Measurements from ENCODE around the gene CCR9. TPM values are rescaled to one million over a fixed set of nuclear protein-coding genes. Genes with fewer than 3 reads are reported as not detected.

The CCR9 gene
- total and polyA plus RNA-seq, 2 experiments from 2014 or later, result not detected

GRCh38 chr3:45940781-45941365 is 54.5 kb downstream of the CCR9 start:
- Mint-ChIP-seq H3K4me1 (peaks cover 17% of the 10 kb centered on the region), H3K27ac (peak overlapping the region; percentile 26; the same call in 1 of the 2 replicates), H3K27me3 (ENCODE audit: insufficient read depth, low read depth, poor library complexity) (peaks cover 4% of the 10 kb centered on the region), H3K4me3 (no peak overlapping the region), H3K36me3 (ENCODE audit: low read depth) (peaks cover 20% of the 10 kb centered on the region), H3K9me3 (no peaks in the 10 kb centered on the region; the same call in 2 of the 3 replicates)
- Histone ChIP-seq H3K9me2 (ENCODE audit: insufficient read depth) (no peaks in the 10 kb centered on the region), H3K79me2 (replicated peaks; ENCODE audit: insufficient read depth) (no peaks in the 10 kb centered on the region), H3K4me3 (no peak overlapping the region), H3K27ac (ENCODE audit: low read depth) (no peak overlapping the region), H2AFZ (no peak overlapping the region), H3K27me3 (ENCODE audit: insufficient read depth) (no peaks in the 10 kb centered on the region), H3K4me2 (no peak overlapping the region), H4K20me1 (replicated peaks; ENCODE audit: insufficient read depth) (peaks cover 11% of the 10 kb centered on the region), H3F3A (replicated peaks; ENCODE audit: low read depth) (no peaks in the 10 kb centered on the region), H3K4me1 (ENCODE audit: insufficient read depth) (no peaks in the 10 kb centered on the region), H3K36me3 (ENCODE audit: insufficient read depth) (peaks cover 2% of the 10 kb centered on the region)
- DNase-seq (ENCODE audit: low spot score) (no peak), ATAC-seq (no peak)
- TF ChIP-seq CTCF (conservative IDR thresholded peaks at IDR 0.05; ENCODE audit: low read depth in 2 of 2), result no peak
- no peak for TF ChIP-seq ZNF462 (CRISPR knock-in tag; IDR thresholded peaks at IDR 0.05)
- TF ChIP-seq JUNB (IDR thresholded peaks at IDR 0.05; ENCODE audit: unreplicated experiment), result no peak
- TF ChIP-seq CREB1 (CRISPR knock-in tag; IDR thresholded peaks at IDR 0.05; ENCODE audit: low read depth), result no peak
- TF ChIP-seq EZH2phosphoT487 (IDR thresholded peaks at IDR 0.05; ENCODE audit: unreplicated experiment), result no peak
- TF ChIP-seq ZNF114 (CRISPR knock-in tag; IDR thresholded peaks at IDR 0.05), result no peak
- TF ChIP-seq NANOG (IDR thresholded peaks at IDR 0.05; ENCODE audit: borderline replicate concordance), result no peak
- no peak for TF ChIP-seq ZNF331 (CRISPR knock-in tag; IDR thresholded peaks at IDR 0.05; ENCODE audit: low read depth)
- no peak for TF ChIP-seq EZH2 (IDR thresholded peaks at IDR 0.05; ENCODE audit: low read depth, unreplicated experiment)
- no peak for TF ChIP-seq REST (IDR thresholded peaks at IDR 0.05; ENCODE audit: unreplicated experiment)

All from GM23338 (cell line).